Suppressor macrophage (primary cell): Measurements from ENCODE around the gene AGTRAP.
A peak's percentile ranks its signal among the peaks of the same experiment; 100 is the strongest.

ENCODE experiments used
- DNase-seq, 4 experiments: peaks; one replicate each; pipeline ENCODE4 v3.0.0-alpha.2; 2020 to 2022

The AGTRAP gene

GRCh38 chr1:11706292-11706691, 29.6 kb upstream of the AGTRAP start:
- DNase-seq = no peak

GRCh38 chr1:11707621-11708276, 28.2 kb upstream of the AGTRAP start:
- peak; percentile 27 to 64 (median 46) for DNase-seq

DNA sequence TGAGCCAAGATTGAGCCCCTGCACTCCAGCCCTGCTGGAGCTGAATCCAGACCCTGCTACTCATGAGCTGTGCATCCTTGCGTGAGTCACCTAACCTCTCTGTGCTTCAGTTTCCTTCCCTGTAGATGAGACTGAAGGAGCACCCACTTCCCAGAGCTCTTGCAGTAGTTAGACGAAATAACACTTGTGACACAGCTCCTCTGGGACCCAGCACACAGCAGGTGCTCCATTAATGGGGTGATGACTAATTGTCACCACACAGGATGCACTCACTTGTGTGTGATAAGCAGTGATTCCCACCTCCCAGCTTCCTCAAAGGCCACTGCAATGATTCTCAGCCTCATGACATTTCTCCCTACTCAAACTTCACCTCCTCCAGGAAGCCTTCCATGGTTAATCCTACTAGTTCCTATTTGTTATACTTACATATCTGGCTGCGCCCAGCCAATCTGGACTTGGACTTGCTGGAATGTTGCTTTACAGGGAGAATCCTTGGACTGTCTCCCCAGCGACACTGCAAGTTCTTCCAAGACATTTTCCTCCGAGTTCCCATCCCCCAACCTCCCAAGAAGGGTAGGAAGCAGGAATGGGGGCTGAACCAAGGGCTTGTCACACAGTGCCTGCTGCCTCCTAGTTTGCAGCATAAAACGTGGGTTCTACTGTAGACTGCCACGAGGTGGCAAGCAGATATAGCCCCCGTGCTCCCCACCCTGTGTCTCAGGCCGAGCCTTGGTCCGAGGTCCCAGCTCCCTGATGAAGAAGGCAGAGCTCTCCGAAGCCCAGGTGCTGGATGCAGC, 27.2 kb upstream of the AGTRAP start:
- DNase-seq = peak; percentile 76 to 91 (median 84)

DNA sequence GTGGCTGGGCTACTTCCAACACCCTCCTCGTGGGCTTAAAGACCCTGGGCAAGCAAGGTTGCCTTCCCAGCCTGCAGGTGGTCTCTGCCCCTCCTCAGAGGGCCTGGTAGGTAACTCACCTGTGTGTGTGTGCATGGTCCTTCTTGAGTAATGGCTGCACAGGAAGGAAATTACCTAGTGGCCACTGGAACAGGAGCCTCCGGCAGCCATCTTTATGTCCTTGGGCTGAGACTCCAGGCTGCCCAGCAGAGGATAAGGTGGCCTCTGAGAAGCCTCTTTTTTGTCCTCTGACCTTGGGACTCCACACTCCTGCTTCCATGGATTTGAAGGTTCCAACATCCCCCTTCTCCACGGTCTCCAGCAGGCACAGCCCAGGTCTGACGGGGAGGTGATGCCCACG, 24.4 kb upstream of the AGTRAP start:
- DNase-seq = no peak

- no peak for DNase-seq
Measured at GRCh38 chr1:11712285-11712684, 23.7 kb upstream of the AGTRAP start.

DNA sequence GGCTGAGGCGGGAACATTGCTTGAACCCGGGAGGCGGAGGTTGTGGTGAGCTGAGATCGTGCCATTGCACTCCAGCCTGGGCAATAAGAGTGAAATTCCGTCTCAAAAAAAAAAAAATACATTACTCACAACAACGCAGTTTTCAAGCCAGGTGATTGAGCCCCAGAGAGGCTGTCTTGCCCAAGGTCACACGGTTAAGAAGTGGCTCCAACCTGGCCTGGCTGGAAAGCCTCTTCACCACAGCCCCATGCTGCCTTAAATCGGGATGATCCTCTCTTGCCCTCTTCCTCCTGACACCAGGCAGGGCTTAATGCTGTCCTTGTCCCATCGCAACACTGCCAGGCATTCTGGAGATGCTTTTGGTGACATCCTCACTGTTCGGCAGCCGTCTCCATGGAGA, 22.8 kb upstream of the AGTRAP start:
- no peak for DNase-seq

DNA sequence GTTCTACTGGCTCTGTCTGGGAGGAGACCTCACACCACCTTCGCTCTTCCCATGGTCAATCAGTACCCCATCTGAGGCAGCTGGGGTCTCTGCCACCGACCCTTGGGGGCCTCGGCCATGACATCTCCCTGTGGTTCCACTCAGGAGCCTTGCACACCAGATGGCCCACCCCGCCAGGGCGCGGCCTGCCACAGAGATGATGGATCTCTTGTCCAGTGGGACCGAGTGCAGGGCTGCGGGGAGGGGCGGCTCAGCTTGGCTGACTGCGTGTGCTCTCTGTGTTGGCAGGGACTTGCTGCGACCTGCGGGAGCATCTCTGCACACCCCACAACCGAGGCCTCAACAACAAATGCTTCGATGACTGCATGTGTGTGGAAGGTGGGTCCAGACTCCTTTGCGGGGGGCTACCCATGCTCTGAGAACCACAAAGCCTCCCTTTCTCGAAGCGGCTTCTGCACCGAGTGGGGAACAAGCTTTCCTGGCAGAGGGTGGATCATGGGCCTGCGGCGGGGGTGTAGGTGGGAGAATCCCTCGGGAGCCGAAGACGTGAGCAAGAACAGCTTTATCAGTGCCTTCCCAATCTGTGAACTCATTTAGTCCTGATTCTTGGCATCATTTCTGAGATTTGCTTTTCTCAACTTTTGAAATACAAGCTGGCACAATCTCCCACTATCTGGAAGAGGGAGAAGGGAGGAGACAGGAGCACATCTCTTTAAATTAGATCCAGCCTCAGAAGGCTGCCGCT, 20.9 kb upstream of the AGTRAP start:
- DNase-seq = no peak

DNA sequence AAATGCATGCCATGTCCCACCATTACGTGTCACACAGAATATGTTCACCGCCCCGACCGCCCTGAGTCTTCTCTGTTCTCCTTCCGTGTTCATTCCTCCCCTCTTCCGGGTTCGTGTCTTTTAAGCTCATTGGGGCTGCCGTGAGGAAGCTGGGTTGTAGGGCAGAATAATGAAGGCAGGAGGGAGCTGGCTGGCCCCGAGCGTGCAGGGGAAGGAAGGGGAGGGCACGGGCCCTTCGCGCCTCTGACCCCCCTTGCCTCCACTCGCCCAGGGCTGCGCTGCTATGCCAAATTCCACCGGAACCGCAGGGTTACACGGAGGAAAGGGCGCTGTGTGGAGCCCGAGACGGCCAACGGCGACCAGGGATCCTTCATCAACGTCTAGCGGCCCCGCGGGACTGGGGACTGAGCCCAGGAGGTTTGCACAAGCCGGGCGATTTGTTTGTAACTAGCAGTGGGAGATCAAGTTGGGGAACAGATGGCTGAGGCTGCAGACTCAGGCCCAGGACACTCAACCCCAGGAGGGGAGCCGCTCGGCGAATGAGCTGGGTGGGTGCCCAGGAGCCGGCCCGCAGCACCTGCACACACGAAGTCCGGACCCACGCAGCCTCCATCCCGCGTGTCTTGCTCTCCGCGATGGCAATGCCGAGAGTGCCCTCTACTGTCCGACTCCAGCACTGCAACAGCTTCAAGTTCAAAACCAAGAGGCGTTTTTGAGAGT, 16.5 kb upstream of the AGTRAP start:
- peak; percentile 86 to 93 (median 90) for DNase-seq

DNA sequence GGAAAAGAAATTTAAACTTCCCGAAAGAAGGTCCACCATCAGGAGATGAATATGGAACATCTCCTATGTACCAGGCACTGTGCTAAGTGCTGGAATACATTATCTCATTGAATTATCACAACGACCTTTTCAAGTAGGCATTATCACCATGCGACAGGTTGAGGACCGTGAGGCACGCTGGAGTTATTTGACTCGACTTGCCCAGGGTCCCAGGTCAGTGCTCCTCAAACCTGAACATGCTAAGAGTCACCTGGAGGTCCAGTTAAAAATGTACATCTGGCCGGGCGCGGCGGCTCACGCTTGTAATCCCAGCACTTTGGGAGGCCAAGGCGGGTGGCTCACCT, 15.9 kb upstream of the AGTRAP start:
- no peak for DNase-seq

DNA sequence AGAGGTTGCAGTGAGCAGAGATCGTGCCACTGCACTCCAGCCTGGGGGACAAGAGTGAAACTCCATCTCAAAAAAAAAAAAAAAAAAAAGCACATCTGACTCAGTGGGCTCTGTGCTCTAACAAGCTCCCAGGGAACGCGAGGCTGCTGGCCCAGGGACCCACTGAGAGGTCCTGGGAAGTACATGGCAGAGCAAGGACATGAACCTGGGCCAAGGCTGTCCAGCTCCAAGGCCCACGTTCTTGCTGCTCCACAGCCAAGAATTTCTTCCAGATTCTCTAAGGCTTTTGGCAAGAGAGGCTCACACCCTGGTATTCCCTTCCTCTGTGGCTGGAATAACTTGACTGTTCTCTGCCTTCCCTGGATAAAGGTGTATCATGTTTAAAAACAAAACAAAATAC, 15.4 kb upstream of the AGTRAP start:
- DNase-seq = no peak

DNA sequence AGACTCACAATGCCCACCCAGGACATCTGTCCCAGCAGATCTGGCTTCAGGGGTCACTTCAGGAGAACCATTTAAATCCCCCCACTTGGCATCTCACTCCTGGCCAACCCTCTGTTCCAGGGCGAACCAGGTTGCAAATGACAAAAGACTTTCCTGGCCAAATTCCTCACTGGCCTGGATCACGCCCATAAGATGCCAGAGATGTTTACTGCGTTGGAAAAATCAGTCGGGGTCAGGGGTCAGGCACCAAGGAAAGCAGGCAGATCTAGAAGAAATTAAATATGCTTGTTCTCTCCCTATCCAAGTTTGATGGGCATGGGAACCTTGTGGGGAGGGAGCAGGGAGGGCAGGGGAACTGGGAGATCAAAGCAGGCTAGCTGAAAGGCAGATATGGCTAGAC, 14.6 kb upstream of the AGTRAP start:
- DNase-seq = no peak

GRCh38 chr1:11722538-11722937, 13.4 kb upstream of the AGTRAP start:
- DNase-seq = no peak

- DNase-seq = peak in 3 of 4 experiments; percentile 47 to 58 (median 52)
Measured at GRCh38 chr1:11725616-11726015, 10.3 kb upstream of the AGTRAP start.

- no peak for DNase-seq
Measured at GRCh38 chr1:11727119-11727518, 8.8 kb upstream of the AGTRAP start.

- DNase-seq = peak in 1 of 4 experiments; percentile 14
Measured at GRCh38 chr1:11728126-11728806, 7.7 kb upstream of the AGTRAP start.

- no peak for DNase-seq
Measured at GRCh38 chr1:11729155-11729497, 6.8 kb upstream of the AGTRAP start.

GRCh38 chr1:11729498-11730428, 6.2 kb upstream of the AGTRAP start:
- DNase-seq = peak; percentile 24 to 52 (median 38)

DNA sequence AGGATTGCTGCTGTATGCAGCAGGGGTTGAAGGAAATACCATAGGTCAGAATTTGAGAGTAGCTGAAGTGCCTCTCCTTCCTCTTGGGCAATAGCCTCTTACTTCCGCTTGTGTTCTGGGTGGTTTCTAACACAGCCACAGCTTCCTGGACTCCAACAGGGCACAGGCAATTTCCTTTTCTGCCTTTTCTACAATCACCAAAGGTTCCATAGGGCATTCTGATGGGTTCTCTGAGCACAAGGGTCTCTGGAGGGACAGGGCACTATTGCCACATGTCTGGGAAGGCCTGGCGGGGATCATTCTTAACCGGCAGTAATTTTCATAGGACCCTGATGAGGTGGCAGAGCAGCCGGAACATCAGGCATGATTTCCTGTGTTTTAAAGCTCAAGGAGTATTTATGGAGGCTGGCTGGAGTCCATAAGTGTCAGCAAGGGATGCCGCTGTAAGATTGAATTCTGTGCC, 5.5 kb upstream of the AGTRAP start:
- peak; percentile 76 to 92 (median 86) for DNase-seq

GRCh38 chr1:11731691-11732283, 4.1 kb upstream of the AGTRAP start:
- peak; percentile 42 to 73 (median 64) for DNase-seq

DNA sequence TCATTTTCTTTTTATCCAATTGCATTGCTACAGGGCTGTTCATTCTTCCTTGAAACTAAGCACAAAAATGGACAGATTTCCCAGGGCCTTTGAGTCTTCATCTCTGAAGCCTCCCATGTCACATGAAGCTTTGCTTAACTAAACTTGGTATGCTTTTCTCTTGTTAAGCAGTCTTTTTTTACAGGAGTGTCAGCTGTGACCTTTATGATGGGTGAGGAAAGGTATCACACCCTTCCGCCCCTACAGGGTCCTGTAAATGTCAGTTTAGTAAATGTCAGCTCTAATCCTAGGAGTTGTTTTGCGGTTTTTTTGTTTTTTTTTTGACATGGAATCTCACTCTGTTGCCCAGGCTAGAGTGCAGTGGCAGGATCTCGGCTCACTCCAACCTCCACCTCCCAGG, 2.6 kb upstream of the AGTRAP start:
- no peak for DNase-seq

DNA sequence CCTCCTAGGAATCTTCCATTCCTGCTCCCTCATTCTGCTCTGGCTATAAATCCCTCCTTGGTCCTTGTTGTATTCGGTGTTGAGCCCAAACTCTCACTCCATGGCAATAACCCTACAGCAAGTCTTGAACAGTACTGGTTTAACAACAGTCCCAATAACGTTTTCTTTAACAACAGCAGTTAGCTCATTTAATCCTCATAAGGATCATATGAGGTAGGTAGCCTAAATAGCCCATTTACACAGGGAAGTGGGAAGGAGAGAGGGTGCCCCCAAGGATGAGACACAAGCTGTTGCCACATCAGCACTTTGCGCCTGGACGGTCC, 444 bp upstream of the AGTRAP start:
- no peak for DNase-seq
